HEK293 (cell line): Measurements from ENCODE around the gene PLEKHG4B.

ENCODE experiments used
- CTCF ChIA-PET: fragments of 350-600 bp; formaldehyde crosslinking; extraction: SDS; loops from one replicate; lab custom pipeline; 2021; ENCODE audit warnings: antibody characterized with exemption; lab: Yijun Ruan, JAX
- POLR2A ChIA-PET: fragments of 300-600 bp; formaldehyde crosslinking; extraction: SDS; loops from one replicate; lab custom pipeline; 2020; ENCODE audit warnings: antibody characterized with exemption, inconsistent platforms; lab: Yijun Ruan, JAX
- H3K27ac ChIP-seq: fragments of 200-500 bp; sonication (Bioruptor generic); 2 replicates; pipeline ENCODE4 v1.5.1; 2014; ENCODE audit warnings: low read depth, low read length, control low read depth, inconsistent platforms; ENCODE audit errors: extremely low read depth
- H3K36me3 ChIP-seq, 2 experiments: fragments of 200-500 bp in 1 of 2; sonication (Bioruptor generic) in 1 of 2; 1 replicate in 1 of 2; 2 replicates in 1 of 2; pipeline ENCODE4 v1.5.1; 2014 to 2017; ENCODE audit warnings: inconsistent platforms in 2 of 2, low read length in 2 of 2; ENCODE audit not compliant: control insufficient read depth in 2 of 2, insufficient read depth in 1 of 2
- H3K4me1 ChIP-seq: fragments of 200-500 bp; sonication (Bioruptor generic); 2 replicates; pipeline ENCODE4 v1.5.1; 2014; ENCODE audit warnings: mild to moderate bottlenecking, low read length, inconsistent platforms; ENCODE audit not compliant: control insufficient read depth, insufficient read depth
- H3K4me3 ChIP-seq: 2 replicates; pipeline ENCODE4 v1.5.1; 2011; ENCODE audit warnings: low read depth, mild to moderate bottlenecking, control low read depth, low read length, moderate library complexity
- H3K9me3 ChIP-seq: fragments of 200-500 bp; sonication (Bioruptor generic); 2 replicates; pipeline ENCODE4 v1.5.1; 2014; ENCODE audit warnings: low read depth, low read length, inconsistent platforms; ENCODE audit not compliant: control insufficient read depth, insufficient read depth
- BCL11B ChIP-seq: fragments of 450-650 bp; formaldehyde crosslinking; IDR thresholded peaks from 2 replicates; pipeline ENCODE4 v1.5.1; 2016; ENCODE audit warnings: low read depth, missing biosample characterization, missing genetic modification characterization
- OVOL3 ChIP-seq: fragments of 450-650 bp; formaldehyde crosslinking; IDR thresholded peaks from 2 replicates; pipeline ENCODE4 v1.5.1; 2016; ENCODE audit warnings: missing biosample characterization, missing genetic modification characterization
- PATZ1 ChIP-seq: fragments of 450-650 bp; formaldehyde crosslinking; IDR thresholded peaks from 2 replicates; pipeline ENCODE4 v1.5.1; 2016; ENCODE audit warnings: missing biosample characterization, missing genetic modification characterization
- PRDM10 ChIP-seq: fragments of 450-650 bp; formaldehyde crosslinking; IDR thresholded peaks from 2 replicates; pipeline ENCODE4 v1.5.1; 2016; ENCODE audit warnings: missing biosample characterization, missing genetic modification characterization
- PRDM2 ChIP-seq: fragments of 450-650 bp; formaldehyde crosslinking; IDR thresholded peaks from 2 replicates; pipeline ENCODE4 v1.5.1; 2016; ENCODE audit warnings: missing biosample characterization, missing genetic modification characterization, borderline replicate concordance
- SALL2 ChIP-seq: fragments of 450-650 bp; formaldehyde crosslinking; IDR thresholded peaks from 2 replicates; pipeline ENCODE4 v1.5.0; 2017; ENCODE audit warnings: missing biosample characterization, mild to moderate bottlenecking, missing genetic modification characterization, borderline replicate concordance
- SCRT1 ChIP-seq: fragments of 450-650 bp; formaldehyde crosslinking; IDR thresholded peaks from 2 replicates; pipeline ENCODE4 v1.5.1; 2016; ENCODE audit warnings: missing biosample characterization, missing genetic modification characterization, borderline replicate concordance
- WT1 ChIP-seq: fragments of 450-650 bp; formaldehyde crosslinking; IDR thresholded peaks from 2 replicates; pipeline ENCODE4 v1.5.1; 2016; ENCODE audit warnings: missing biosample characterization, missing genetic modification characterization
- ZBTB21 ChIP-seq: fragments of 450-650 bp; formaldehyde crosslinking; IDR thresholded peaks from 2 replicates; pipeline ENCODE4 v1.5.1; 2017; ENCODE audit warnings: missing biosample characterization, missing genetic modification characterization
- ZBTB8A ChIP-seq: fragments of 450-650 bp; formaldehyde crosslinking; IDR thresholded peaks from 2 replicates; pipeline ENCODE4 v1.5.1; 2016; ENCODE audit warnings: missing biosample characterization, missing genetic modification characterization
- ZFP3 ChIP-seq: fragments of 450-650 bp; formaldehyde crosslinking; IDR thresholded peaks from 2 replicates; pipeline ENCODE4 v1.5.1; 2016; ENCODE audit warnings: low read depth, missing biosample characterization, missing genetic modification characterization
- ZNF121 ChIP-seq: fragments of 450-650 bp; formaldehyde crosslinking; IDR thresholded peaks from 2 replicates; pipeline ENCODE4 v1.5.1; 2016; ENCODE audit warnings: missing biosample characterization, missing genetic modification characterization
- ZNF211 ChIP-seq: fragments of 450-650 bp; formaldehyde crosslinking; IDR thresholded peaks from 2 replicates; pipeline ENCODE4 v1.5.1; 2016; ENCODE audit warnings: low read depth, missing biosample characterization, missing genetic modification characterization
- ZNF221 ChIP-seq: fragments of 450-650 bp; formaldehyde crosslinking; IDR thresholded peaks from 2 replicates; pipeline ENCODE4 v1.5.1; 2017; ENCODE audit warnings: missing biosample characterization, missing genetic modification characterization, borderline replicate concordance
- ZNF302 ChIP-seq: fragments of 450-650 bp; formaldehyde crosslinking; IDR thresholded peaks from 2 replicates; pipeline ENCODE4 v1.5.1; 2016; ENCODE audit warnings: missing biosample characterization, missing genetic modification characterization, low read depth
- ZNF514 ChIP-seq: fragments of 450-650 bp; formaldehyde crosslinking; IDR thresholded peaks from 2 replicates; pipeline ENCODE4 v1.5.1; 2016; ENCODE audit warnings: missing biosample characterization, missing genetic modification characterization
- ZNF544 ChIP-seq: fragments of 450-650 bp; formaldehyde crosslinking; IDR thresholded peaks from 2 replicates; pipeline ENCODE4 v1.5.0; 2017; ENCODE audit warnings: missing biosample characterization, missing genetic modification characterization
- ZNF704 ChIP-seq: fragments of 450-650 bp; formaldehyde crosslinking; IDR thresholded peaks from 2 replicates; pipeline ENCODE4 v1.5.1; 2016; ENCODE audit warnings: missing biosample characterization, missing genetic modification characterization

Gene PLEKHG4B

GRCh38 chr5:73768-74502 lies 18.0 kb upstream of the PLEKHG4B start:
- CTCF ChIA-PET, result no interaction called here
- H3K4me3 ChIP-seq, result no peak overlapping the region
- H3K9me3 ChIP-seq, result no peaks in the 10 kb centered on the region
- no peak overlapping the region for H3K27ac ChIP-seq
- TF ChIP-seq PATZ1 (tag by site-specific recombination), result no peak
- no peak for TF ChIP-seq SCRT1 (tag by site-specific recombination)
- TF ChIP-seq ZNF302 (tag by site-specific recombination), result no peak
- TF ChIP-seq ZNF544, result no peak
- TF ChIP-seq PRDM2 (tag by site-specific recombination), result no peak
- no peak for TF ChIP-seq ZBTB21
- no peak for TF ChIP-seq ZNF211
- no peak for TF ChIP-seq ZNF704 (tag by site-specific recombination)
- no peak for TF ChIP-seq PRDM10
- TF ChIP-seq OVOL3, result no peak
- TF ChIP-seq ZNF221 (tag by site-specific recombination), result no peak
- no peak for TF ChIP-seq WT1
- TF ChIP-seq SALL2, result no peak
- TF ChIP-seq ZNF121 (tag by site-specific recombination), result no peak
- no peak for TF ChIP-seq ZBTB8A (tag by site-specific recombination)
- no peak for TF ChIP-seq ZFP3 (tag by site-specific recombination)
- TF ChIP-seq ZNF514 (tag by site-specific recombination), result no peak
- TF ChIP-seq BCL11B (tag by site-specific recombination), result no peak
- H3K4me1 ChIP-seq, result no peaks in the 10 kb centered on the region
- POLR2A ChIA-PET, result no interaction called here
- no peaks in the 10 kb centered on the region for H3K36me3 ChIP-seq
